AG08395 (cell line): Measurements from ENCODE around the gene KCNK10.

Experiments
- DNase-seq: peaks from one replicate; pipeline ENCODE4 v3.0.0; 2012; ENCODE audit warnings: mixed read lengths, low spot score

Gene KCNK10

GRCh38 chr14:88323086-88323522 lies at the start of gene KCNK10:
Gene KCNK10, minus strand, starts transcription at chr14:88323269. Its CDS starts 471 bp downstream, at chr14:88322798.
- DNase-seq: no peak

- DNase-seq: no peak
Observed at GRCh38 chr14:88369496-88369895, 46.4 kb upstream of the KCNK10 start.

GRCh38 chr14:88364710-88365413 lies 41.8 kb upstream of the KCNK10 start:
- no peak for DNase-seq

- DNase-seq: no peak
Observed at GRCh38 chr14:88363644-88364043, 40.6 kb upstream of the KCNK10 start.

- DNase-seq: no peak
Observed at GRCh38 chr14:88359500-88359899, 36.4 kb upstream of the KCNK10 start.

- DNase-seq: no peak
Observed at GRCh38 chr14:88354358-88354757, 31.3 kb upstream of the KCNK10 start.

GRCh38 chr14:88352698-88353097 lies 29.6 kb upstream of the KCNK10 start:
- DNase-seq: no peak

GRCh38 chr14:88351966-88352691 lies 29.1 kb upstream of the KCNK10 start:
- no peak for DNase-seq

GRCh38 chr14:88348546-88348945 lies 25.5 kb upstream of the KCNK10 start:
- no peak for DNase-seq

- no peak for DNase-seq
Observed at GRCh38 chr14:88346048-88346639, 23.1 kb upstream of the KCNK10 start.

GRCh38 chr14:88342980-88343379 lies 19.9 kb upstream of the KCNK10 start:
- no peak for DNase-seq

- no peak for DNase-seq
Observed at GRCh38 chr14:88340357-88340756, 17.3 kb upstream of the KCNK10 start.

- no peak for DNase-seq
Observed at GRCh38 chr14:88333036-88333435, 10.0 kb upstream of the KCNK10 start.

GRCh38 chr14:88327497-88327896 lies 4.4 kb upstream of the KCNK10 start:
- DNase-seq: no peak

- no peak for DNase-seq
Observed at GRCh38 chr14:88326352-88327103, 3.5 kb upstream of the KCNK10 start.

- no peak for DNase-seq
Observed at GRCh38 chr14:88325883-88326282, 2.8 kb upstream of the KCNK10 start.

GRCh38 chr14:88324930-88325329 lies 1.9 kb upstream of the KCNK10 start:
- DNase-seq: no peak

GRCh38 chr14:88324491-88324890 lies 1.4 kb upstream of the KCNK10 start:
- no peak for DNase-seq

GRCh38 chr14:88323523-88324199 lies 592 bp upstream of the KCNK10 start:
- no peak for DNase-seq

- DNase-seq: no peak
Observed at GRCh38 chr14:88322504-88323085, 474 bp downstream of the KCNK10 start.

GRCh38 chr14:88321692-88322503 lies 1.2 kb downstream of the KCNK10 start:
- no peak for DNase-seq
